ENCODE measurements around the gene KCND3. TPM values are rescaled to one million over a fixed set of nuclear protein-coding genes. Genes with fewer than 3 reads are reported as not detected.

KCND3 gene
- total RNA-seq, 6 donors from 2014 or later: 2.7 to 6.4 (median 5.4) TPM

GRCh38 chr1:111798580-111798979, 190.9 kb downstream of the KCND3 start:
- no peak overlapping the region for H3K27ac ChIP-seq
- H3K4me1 ChIP-seq: no peaks in the 10 kb centered on the region
- H3K4me3 ChIP-seq: no peak overlapping the region
- ATAC-seq (ENCODE audit: low FRiP score in 2 of 2): no peak
- H3K9me3 ChIP-seq: no peaks in the 10 kb centered on the region
- WGBS, 2 donors: 86 to 98% methylated on average over 2 of the region's 2 CpGs
- TF ChIP-seq, protein P1, sequence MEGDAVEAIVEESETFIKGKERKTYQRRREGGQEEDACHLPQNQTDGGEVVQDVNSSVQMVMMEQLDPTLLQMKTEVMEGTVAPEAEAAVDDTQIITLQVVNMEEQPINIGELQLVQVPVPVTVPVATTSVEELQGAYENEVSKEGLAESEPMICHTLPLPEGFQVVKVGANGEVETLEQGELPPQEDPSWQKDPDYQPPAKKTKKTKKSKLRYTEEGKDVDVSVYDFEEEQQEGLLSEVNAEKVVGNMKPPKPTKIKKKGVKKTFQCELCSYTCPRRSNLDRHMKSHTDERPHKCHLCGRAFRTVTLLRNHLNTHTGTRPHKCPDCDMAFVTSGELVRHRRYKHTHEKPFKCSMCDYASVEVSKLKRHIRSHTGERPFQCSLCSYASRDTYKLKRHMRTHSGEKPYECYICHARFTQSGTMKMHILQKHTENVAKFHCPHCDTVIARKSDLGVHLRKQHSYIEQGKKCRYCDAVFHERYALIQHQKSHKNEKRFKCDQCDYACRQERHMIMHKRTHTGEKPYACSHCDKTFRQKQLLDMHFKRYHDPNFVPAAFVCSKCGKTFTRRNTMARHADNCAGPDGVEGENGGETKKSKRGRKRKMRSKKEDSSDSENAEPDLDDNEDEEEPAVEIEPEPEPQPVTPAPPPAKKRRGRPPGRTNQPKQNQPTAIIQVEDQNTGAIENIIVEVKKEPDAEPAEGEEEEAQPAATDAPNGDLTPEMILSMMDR (IDR thresholded peaks at IDR 0.05): no peak
- TF ChIP-seq POLR2A (IDR thresholded peaks at IDR 0.05): no peak
- no peak for TF ChIP-seq POLR2AphosphoS5 (IDR thresholded peaks at IDR 0.05)
- TF ChIP-seq EP300 (IDR thresholded peaks at IDR 0.05): no peak
- H3K36me3 ChIP-seq: no peaks in the 10 kb centered on the region
- DNase-seq: no peak
- no peaks in the 10 kb centered on the region for H3K27me3 ChIP-seq

DNA sequence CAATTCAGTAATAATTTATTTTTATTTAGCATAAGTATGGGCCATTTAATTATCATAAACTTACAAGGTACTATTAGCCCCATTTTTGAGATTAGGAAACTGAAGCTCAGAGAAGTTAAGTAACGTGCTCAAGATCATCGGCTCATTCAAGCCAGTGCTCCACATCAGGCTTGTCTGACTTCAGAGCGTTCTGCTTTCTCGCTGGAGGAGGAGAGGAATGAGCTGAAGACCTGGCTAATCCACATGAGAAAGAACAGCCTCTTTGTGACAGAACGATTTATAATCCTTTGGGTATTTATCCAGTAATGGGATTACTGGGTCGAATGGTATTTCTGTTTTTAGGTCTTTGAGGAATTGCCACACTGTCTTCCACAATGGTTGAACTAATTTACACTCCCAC, 194.1 kb downstream of the KCND3 start:
- WGBS, 2 donors: 89 to 90% methylated on average over 6 of the region's 6 CpGs
- no peak for TF ChIP-seq POLR2AphosphoS5 (IDR thresholded peaks at IDR 0.05)
- TF ChIP-seq POLR2A (IDR thresholded peaks at IDR 0.05): no peak
- no peak for TF ChIP-seq EP300 (IDR thresholded peaks at IDR 0.05)
- TF ChIP-seq, protein P1 (IDR thresholded peaks at IDR 0.05): no peak
- Histone ChIP-seq H3K4me3 (no peak overlapping the region), H3K9me3 (no peaks in the 10 kb centered on the region), H3K36me3 (no peaks in the 10 kb centered on the region), H3K4me1 (no peaks in the 10 kb centered on the region), H3K27me3 (no peaks in the 10 kb centered on the region), H3K27ac (no peak overlapping the region)
- DNase-seq (no peak), ATAC-seq (ENCODE audit: low FRiP score in 2 of 2) (no peak)

GRCh38 chr1:111793923-111794322, 195.5 kb downstream of the KCND3 start:
- no peak for ATAC-seq (ENCODE audit: low FRiP score in 2 of 2)
- Histone ChIP-seq H3K4me3 (no peak overlapping the region), H3K4me1 (peaks cover 0 to 5% (median 4%) of the 10 kb centered on the region in 4 donors), H3K27ac (no peak overlapping the region), H3K36me3 (no peaks in the 10 kb centered on the region), H3K9me3 (no peaks in the 10 kb centered on the region), H3K27me3 (no peaks in the 10 kb centered on the region)
- TF ChIP-seq POLR2AphosphoS5 (IDR thresholded peaks at IDR 0.05) (no peak), POLR2A (IDR thresholded peaks at IDR 0.05) (no peak), EP300 (IDR thresholded peaks at IDR 0.05) (no peak)
- TF ChIP-seq, protein P1 (IDR thresholded peaks at IDR 0.05): no peak
- no peak for DNase-seq
- 33 to 39% methylated on average over 2 of the region's 2 CpGs for WGBS, 2 donors

DNA sequence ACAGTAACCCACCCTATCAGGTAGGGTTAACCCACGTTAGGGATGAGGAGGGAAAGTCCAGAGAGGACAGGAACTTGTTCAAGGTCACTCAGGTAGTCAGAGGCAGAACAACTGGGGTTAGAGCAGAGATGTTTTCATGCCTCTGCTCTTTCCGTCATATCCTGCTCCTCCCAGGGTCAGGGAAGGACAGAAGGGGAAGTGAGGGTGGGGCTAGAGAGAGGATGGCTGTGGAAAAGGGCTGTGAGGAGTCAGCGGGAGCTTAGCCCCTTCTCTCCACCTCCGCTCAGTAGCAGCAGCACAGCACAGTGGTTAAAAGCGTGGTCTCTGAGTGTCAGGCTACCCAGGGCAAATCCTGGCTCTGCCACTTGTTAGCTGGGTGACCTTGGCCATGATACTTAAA, 197.2 kb downstream of the KCND3 start:
- no peak for ATAC-seq (ENCODE audit: low FRiP score in 2 of 2)
- no peaks in the 10 kb centered on the region for H3K9me3 ChIP-seq
- H3K27me3 ChIP-seq: no peaks in the 10 kb centered on the region
- no peak for DNase-seq
- no peak overlapping the region for H3K4me3 ChIP-seq
- H3K4me1 ChIP-seq: peaks cover 0 to 5% (median 4%) of the 10 kb centered on the region in 4 donors
- TF ChIP-seq EP300 (IDR thresholded peaks at IDR 0.05): no peak
- TF ChIP-seq, protein P1 (IDR thresholded peaks at IDR 0.05): no peak
- TF ChIP-seq POLR2AphosphoS5 (IDR thresholded peaks at IDR 0.05): no peak
- no peak for TF ChIP-seq POLR2A (IDR thresholded peaks at IDR 0.05)
- WGBS, 2 donors: 56 to 60% methylated on average over 4 to 5 of the region's 5 CpGs
- H3K36me3 ChIP-seq: no peaks in the 10 kb centered on the region
- H3K27ac ChIP-seq: no peak overlapping the region

- peaks cover 0 to 5% (median 4%) of the 10 kb centered on the region in 4 donors for H3K4me1 ChIP-seq
- no peak overlapping the region for H3K4me3 ChIP-seq
- H3K36me3 ChIP-seq: no peaks in the 10 kb centered on the region
- ATAC-seq (ENCODE audit: low FRiP score in 2 of 2) (no peak), DNase-seq (no peak)
- no peak for TF ChIP-seq POLR2A (IDR thresholded peaks at IDR 0.05)
- no peak for TF ChIP-seq POLR2AphosphoS5 (IDR thresholded peaks at IDR 0.05)
- no peak for TF ChIP-seq EP300 (IDR thresholded peaks at IDR 0.05)
- TF ChIP-seq, protein P1 (IDR thresholded peaks at IDR 0.05): no peak
- H3K9me3 ChIP-seq: no peaks in the 10 kb centered on the region
- H3K27me3 ChIP-seq: no peaks in the 10 kb centered on the region
- no peak overlapping the region for H3K27ac ChIP-seq
- 78 to 82% methylated on average over 6 of the region's 6 CpGs for WGBS, 2 donors
Observed at GRCh38 chr1:111791776-111792175, 197.7 kb downstream of the KCND3 start.

Data from upper lobe of left lung (tissue), 6 donors.